AG08395 (cell line): ENCODE results near the gene RSPO4.

Source experiments
- DNase-seq: peaks from one replicate; pipeline ENCODE4 v3.0.0; 2012; ENCODE audit warnings: mixed read lengths, low spot score

Gene RSPO4

GRCh38 chr20:942611-943010 is 59.5 kb downstream of the RSPO4 start:
- no peak for DNase-seq

GRCh38 chr20:940926-941325 is 61.2 kb downstream of the RSPO4 start:
- DNase-seq, result no peak

GRCh38 chr20:939606-940005 is 62.5 kb downstream of the RSPO4 start:
- no peak for DNase-seq

GRCh38 chr20:934186-934840 is 67.8 kb downstream of the RSPO4 start:
- DNase-seq, result no peak

GRCh38 chr20:933029-933428 is 69.1 kb downstream of the RSPO4 start:
- DNase-seq, result no peak

GRCh38 chr20:931401-931800 is 70.7 kb downstream of the RSPO4 start:
- no peak for DNase-seq

- peak; percentile 10 for DNase-seq
Measured at GRCh38 chr20:926670-927069, 75.4 kb downstream of the RSPO4 start.

GRCh38 chr20:925516-925915 is 76.6 kb downstream of the RSPO4 start:
- DNase-seq, result no peak

- DNase-seq, result no peak
Measured at GRCh38 chr20:924639-925038, 77.5 kb downstream of the RSPO4 start.

- no peak for DNase-seq
Measured at GRCh38 chr20:922781-923180, 79.3 kb downstream of the RSPO4 start.

- DNase-seq, result no peak
Measured at GRCh38 chr20:921068-921467, 81.0 kb downstream of the RSPO4 start.

GRCh38 chr20:920311-920710 is 81.8 kb downstream of the RSPO4 start:
- no peak for DNase-seq

GRCh38 chr20:919491-919916 is 82.6 kb downstream of the RSPO4 start:
- no peak for DNase-seq

- DNase-seq, result no peak
Measured at GRCh38 chr20:917416-917815, 84.7 kb downstream of the RSPO4 start.

GRCh38 chr20:916825-917224 is 85.3 kb downstream of the RSPO4 start:
- no peak for DNase-seq

GRCh38 chr20:916125-916799 is 85.8 kb downstream of the RSPO4 start, which contains the start of gene ANGPT4:
ANGPT4 (minus strand) TSS chr20:916334; CDS start chr20:916214, 120 bp downstream.
- no peak for DNase-seq

- DNase-seq, result peak; percentile 20
Measured at GRCh38 chr20:914727-915498, 87.2 kb downstream of the RSPO4 start.

GRCh38 chr20:913306-913849 is 88.7 kb downstream of the RSPO4 start:
- no peak for DNase-seq

GRCh38 chr20:911882-912600 is 90.1 kb downstream of the RSPO4 start:
- no peak for DNase-seq

- peak; percentile 39 for DNase-seq
Measured at GRCh38 chr20:910870-911770, 91.0 kb downstream of the RSPO4 start.
